Measurements from ENCODE around the gene ADAM17. TPM values are rescaled to one million over a fixed set of nuclear protein-coding genes. Genes with fewer than 3 reads are reported as not detected.
A peak's percentile ranks its signal among the peaks of the same experiment; 100 is the strongest.

Gene ADAM17
- total and polyA plus RNA-seq, 9 of the 15 experiments (the other 6 are each of a cell fraction or from before 2014, with no cell fraction given), result 5.8 to 30.0 (median 19.0) TPM

- Histone ChIP-seq H3K9ac (ENCODE audit: insufficient read depth in 1 of 2, low read depth in 2 of 2, low read length in 2 of 2) (no peak overlapping the region; a peak in 1 of 4 replicates), H3K27ac (ENCODE audit: extremely low read depth, low read depth, low read length) (no peak overlapping the region), H3K79me2 (ENCODE audit: control insufficient read depth, insufficient read depth, low read length) (no peaks in the 10 kb centered on the region), H3K4me1 (replicated peaks in 1 of 2; ENCODE audit: control insufficient read depth in 2 of 2, insufficient read depth in 2 of 2, low read length in 2 of 2) (no peaks in the 10 kb centered on the region), H3K4me3 (no peak overlapping the region), H4K20me1 (replicated peaks; ENCODE audit: control insufficient read depth, insufficient read depth, low read length) (no peaks in the 10 kb centered on the region), H3K9me1 (ENCODE audit: control insufficient read depth, insufficient read depth, low read length) (no peaks in the 10 kb centered on the region), H3K27me3 (ENCODE audit: control insufficient read depth in 2 of 2, insufficient read depth in 2 of 2, low read length in 2 of 2) (no peaks in the 10 kb centered on the region), H3K36me3 (ENCODE audit: control insufficient read depth, insufficient read depth, low read length) (peaks cover 4% of the 10 kb centered on the region; the same call in 2 of the 3 replicates), H3K9me3 (replicated peaks; ENCODE audit: control insufficient read depth, insufficient read depth, low read depth, low read length) (no peaks in the 10 kb centered on the region; the same call in 1 of the 2 replicates), H2AFZ (ENCODE audit: low read depth, low read length) (no peak overlapping the region), H3K4me2 (ENCODE audit: insufficient read depth, low read length) (no peak overlapping the region)
- in situ Hi-C loops (cut with MboI), result no loop called here
- CTCF ChIA-PET (ENCODE audit: low intra/inter-chr PET ratio), result no interaction called here
- WGBS (ENCODE audit: insufficient coverage, low coverage, missing lambda C conversion rate), result 63% methylated on average over 3 of the region's 3 CpGs
- ATAC-seq (no peak), DNase-seq (ENCODE audit: extremely low read depth in 1 of 4, low spot score in 3 of 4) (no peak), FAIRE-seq (no peak)
- intact Hi-C loops (cut with micrococcal nuclease), result no loop called here
- POLR2A ChIA-PET, result no interaction called here
- TF ChIP-seq ZNF274 (IDR thresholded peaks at IDR 0.05; ENCODE audit: borderline replicate concordance, low read depth, low read length) (no peak), E2F4 (CRISPR knock-in tag; IDR thresholded peaks at IDR 0.05; ENCODE audit: low read depth) (no peak), HDAC2 (IDR thresholded peaks at IDR 0.05) (no peak), ZNF445 (CRISPR knock-in tag; IDR thresholded peaks at IDR 0.05; ENCODE audit: low read depth) (no peak), NCOR1 (IDR thresholded peaks at IDR 0.05) (no peak), ZNF77 (CRISPR knock-in tag; IDR thresholded peaks at IDR 0.05) (no peak)
- BruUV-seq (replicated peaks), result no TSS peak
Observed at GRCh38 chr2:9478526-9478925, 77.1 kb downstream of the ADAM17 start.

- DNase-seq (ENCODE audit: extremely low read depth in 1 of 4, low spot score in 3 of 4) (no peak), FAIRE-seq (peak; percentile 6)
- TF ChIP-seq NONO (IDR thresholded peaks at IDR 0.05; ENCODE audit: low read depth in 2 of 2, low read length in 1 of 2), result no peak
- no peak for TF ChIP-seq PRMT5 (CRISPR knock-in tag; IDR thresholded peaks at IDR 0.05)
- no peak for TF ChIP-seq PRDM10 (IDR thresholded peaks at IDR 0.05; ENCODE audit: partially characterized antibody)
- no peak for TF ChIP-seq NCOA2 (IDR thresholded peaks at IDR 0.05; ENCODE audit: partially characterized antibody in 2 of 2)
- no peak for TF ChIP-seq NUFIP1 (IDR thresholded peaks at IDR 0.05; ENCODE audit: partially characterized antibody)
Observed at GRCh38 chr2:9477914-9478313, 77.7 kb downstream of the ADAM17 start.

More at GRCh38 chr2:9477914-9478313, 77.7 kb downstream of the ADAM17 start:
- H2AFZ ChIP-seq (ENCODE audit: low read depth, low read length), result no peak overlapping the region
- H3K9me1 ChIP-seq (ENCODE audit: control insufficient read depth, insufficient read depth, low read length), result no peaks in the 10 kb centered on the region
- no peaks in the 10 kb centered on the region; the same call in 1 of the 2 replicates for H3K9me3 ChIP-seq (replicated peaks; ENCODE audit: control insufficient read depth, insufficient read depth, low read depth, low read length)
- H3K9ac ChIP-seq (ENCODE audit: insufficient read depth in 1 of 2, low read depth in 2 of 2, low read length in 2 of 2), result no peak overlapping the region
- no peak overlapping the region for H3K4me3 ChIP-seq
- no peak overlapping the region for H3K4me2 ChIP-seq (ENCODE audit: insufficient read depth, low read length)
- ChIA-PET POLR2A (no interaction called here), CTCF (ENCODE audit: low intra/inter-chr PET ratio) (no interaction called here)
- H3K27ac ChIP-seq (ENCODE audit: extremely low read depth, low read depth, low read length), result no peak overlapping the region
- BruUV-seq (replicated peaks), result no TSS peak
- intact Hi-C loops (cut with micrococcal nuclease), result no loop called here
- 44% methylated on average over 7 of the region's 7 CpGs for WGBS (ENCODE audit: insufficient coverage, low coverage, missing lambda C conversion rate)
- no peaks in the 10 kb centered on the region for H3K79me2 ChIP-seq (ENCODE audit: control insufficient read depth, insufficient read depth, low read length)
- no peaks in the 10 kb centered on the region for H3K4me1 ChIP-seq (replicated peaks in 1 of 2; ENCODE audit: control insufficient read depth in 2 of 2, insufficient read depth in 2 of 2, low read length in 2 of 2)
- in situ Hi-C loops (cut with MboI), result no loop called here
- H3K36me3 ChIP-seq (ENCODE audit: control insufficient read depth, insufficient read depth, low read length), result peaks cover 9% of the 10 kb centered on the region; the same call in 2 of the 3 replicates
- no peaks in the 10 kb centered on the region for H3K27me3 ChIP-seq (ENCODE audit: control insufficient read depth in 2 of 2, insufficient read depth in 2 of 2, low read length in 2 of 2)
- ATAC-seq, result no peak
- H4K20me1 ChIP-seq (replicated peaks; ENCODE audit: control insufficient read depth, insufficient read depth, low read length), result no peaks in the 10 kb centered on the region
